ENCODE measurements around the gene CCDC194. TPM values are rescaled to one million over a fixed set of nuclear protein-coding genes. Genes with fewer than 3 reads are reported as not detected.

The CCDC194 gene, protein sequence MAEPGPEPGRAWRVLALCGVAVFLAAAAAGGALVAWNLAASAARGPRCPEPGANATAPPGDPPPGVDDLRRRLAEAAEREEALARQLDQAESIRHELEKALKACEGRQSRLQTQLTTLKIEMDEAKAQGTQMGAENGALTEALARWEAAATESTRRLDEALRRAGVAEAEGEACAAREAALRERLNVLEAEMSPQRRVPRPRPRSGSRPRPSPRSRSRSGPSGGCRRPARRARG
- total RNA-seq = not detected
- polyA plus RNA-seq (ENCODE audit: insufficient read depth in 1 of 8, insufficient read length in 8 of 8, low replicate concordance in 1 of 8) = not detected
- long read RNA-seq, donor 1 = 0 reads
- long read RNA-seq, donor 2 = 0 reads
- long read RNA-seq, donor 3 = 0 reads
- long read RNA-seq, donor 4 = 0 reads
- long read RNA-seq, donor 5 = 0 reads
- long read RNA-seq, donor 6 = 0 reads
- long read RNA-seq, donor 7 = 0 reads
- long read RNA-seq, donor 8, partial matches to known transcripts = 0 of 1 reads
- long read RNA-seq, donor 8, other reads (novel, unspliced or antisense) = 0 of 1 reads
- long read RNA-seq, donor 9 = 0 reads
- long read RNA-seq, donor 10 = 0 reads
- long read RNA-seq, donor 11 = 0 reads

DNA sequence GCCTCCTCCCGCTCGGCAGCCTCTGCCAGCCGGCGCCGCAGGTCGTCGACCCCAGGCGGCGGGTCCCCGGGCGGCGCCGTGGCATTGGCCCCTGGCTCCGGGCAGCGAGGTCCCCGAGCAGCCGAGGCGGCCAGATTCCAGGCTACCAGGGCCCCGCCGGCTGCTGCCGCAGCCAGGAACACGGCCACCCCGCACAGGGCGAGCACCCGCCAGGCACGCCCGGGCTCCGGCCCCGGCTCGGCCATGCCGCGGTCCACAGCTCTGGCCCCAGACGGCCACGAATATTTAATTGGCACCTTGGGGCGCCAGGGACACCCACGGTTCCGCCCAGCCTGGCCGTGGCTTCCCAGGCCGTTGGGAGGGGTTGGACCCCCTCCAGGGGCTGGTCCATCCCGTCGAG, at the start of gene CCDC194:
TSS of gene CCDC194 (minus strand) at position 283 of the 400 bp plus-strand sequence. CDS start at position 245, 38 bp downstream.
- H3K4me3 ChIP-seq (ENCODE audit: low read length) = no peak within 1 kb of the TSS
- peaks cover 12% of the 10 kb centered on the region for H3K4me1 ChIP-seq (ENCODE audit: control insufficient read depth, insufficient read depth, low read length)
- 36% methylated on average over 41 of the region's 41 CpGs for WGBS (ENCODE audit: insufficient coverage)
- no peaks in the 10 kb centered on the region for H3K36me3 ChIP-seq (ENCODE audit: control insufficient read depth, insufficient read depth, low read length)
- no peak for DNase-seq
- no peak within 1 kb of the TSS for H3K27ac ChIP-seq (ENCODE audit: low read length)
- H3K9me3 ChIP-seq (replicated peaks; ENCODE audit: control insufficient read depth, low read depth, low read length) = no peaks in the 10 kb centered on the region
- peaks cover 11% of the 10 kb centered on the region for H3K27me3 ChIP-seq (ENCODE audit: control insufficient read depth, insufficient read depth, low read length)

DNA sequence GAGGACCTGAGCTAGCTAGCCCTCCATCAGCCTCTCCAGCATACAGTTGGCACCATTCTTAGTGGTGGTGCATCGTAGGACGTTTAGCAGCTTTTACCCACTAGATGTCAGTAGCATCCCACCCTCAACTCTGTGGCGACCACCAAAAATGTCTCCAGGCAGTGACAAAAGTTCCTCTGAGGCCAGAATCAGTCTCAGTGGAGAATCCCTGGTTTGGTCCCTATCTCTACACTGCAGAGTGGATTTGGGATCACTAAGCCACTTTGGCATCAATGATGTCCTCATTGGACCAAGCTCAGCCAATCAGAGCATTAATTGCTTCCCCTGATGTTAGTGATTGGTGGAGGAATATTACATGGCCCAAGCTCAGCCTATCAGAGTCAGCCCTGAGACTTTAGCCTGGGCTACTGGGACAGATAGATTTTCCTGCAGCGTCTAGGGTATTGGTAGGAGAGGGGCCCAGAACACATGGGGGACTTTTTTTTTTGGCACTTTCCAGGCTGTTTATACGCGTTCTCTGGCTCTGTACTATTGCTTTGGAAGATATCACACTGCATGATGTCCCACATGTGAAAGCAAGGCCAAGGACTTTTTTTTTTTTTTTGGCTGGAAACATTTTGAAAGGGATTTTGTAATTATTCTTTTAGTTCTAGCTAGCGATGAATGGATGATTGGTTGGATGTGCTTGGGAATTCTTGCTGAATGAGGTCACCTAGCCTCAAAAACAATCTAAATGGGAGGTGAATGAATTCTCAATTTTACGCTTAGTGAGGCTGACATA, 47.4 kb upstream of the CCDC194 start:
- peaks cover 5% of the 10 kb centered on the region for H3K9me3 ChIP-seq (replicated peaks; ENCODE audit: control insufficient read depth, low read depth, low read length)
- peak overlapping the region; percentile 80 for H3K27ac ChIP-seq (ENCODE audit: low read length)
- no peak overlapping the region for H3K4me3 ChIP-seq (ENCODE audit: low read length)
- DNase-seq = peak; percentile 94
- no peaks in the 10 kb centered on the region for H3K27me3 ChIP-seq (ENCODE audit: control insufficient read depth, insufficient read depth, low read length)
- H3K4me1 ChIP-seq (ENCODE audit: control insufficient read depth, insufficient read depth, low read length) = peaks cover 10% of the 10 kb centered on the region
- 43% methylated on average over 3 of the region's 8 CpGs for WGBS (ENCODE audit: insufficient coverage)
- H3K36me3 ChIP-seq (ENCODE audit: control insufficient read depth, insufficient read depth, low read length) = peaks cover under 1% of the 10 kb centered on the region

DNA sequence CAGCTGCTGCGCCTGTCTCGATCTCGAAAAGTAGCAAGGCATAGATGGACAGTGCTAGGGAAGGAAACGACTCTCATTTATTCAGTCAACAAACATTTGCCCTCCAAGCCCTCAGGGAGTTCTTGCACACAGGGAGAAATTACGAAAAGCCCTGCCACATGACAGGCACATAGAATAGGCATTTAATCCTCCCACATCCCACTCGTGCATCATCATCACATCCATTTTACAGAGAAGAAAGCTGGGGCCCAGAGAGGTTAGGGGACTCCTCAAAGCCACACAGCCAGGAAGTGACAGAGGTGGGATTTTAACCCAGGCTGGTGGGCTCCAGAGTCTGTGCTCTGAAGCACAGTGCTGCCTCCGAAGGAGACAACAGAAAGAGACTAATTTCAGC, 42.9 kb upstream of the CCDC194 start:
- Histone ChIP-seq H3K4me1 (ENCODE audit: control insufficient read depth, insufficient read depth, low read length) (peaks cover 6% of the 10 kb centered on the region), H3K36me3 (ENCODE audit: control insufficient read depth, insufficient read depth, low read length) (peaks cover 11% of the 10 kb centered on the region), H3K27me3 (ENCODE audit: control insufficient read depth, insufficient read depth, low read length) (no peaks in the 10 kb centered on the region), H3K9me3 (replicated peaks; ENCODE audit: control insufficient read depth, low read depth, low read length) (peaks cover 5% of the 10 kb centered on the region), H3K4me3 (ENCODE audit: low read length) (no peak overlapping the region), H3K27ac (ENCODE audit: low read length) (no peak overlapping the region)
- DNase-seq = no peak
- WGBS (ENCODE audit: insufficient coverage) = 50% methylated on average over 1 of the region's 7 CpGs

DNA sequence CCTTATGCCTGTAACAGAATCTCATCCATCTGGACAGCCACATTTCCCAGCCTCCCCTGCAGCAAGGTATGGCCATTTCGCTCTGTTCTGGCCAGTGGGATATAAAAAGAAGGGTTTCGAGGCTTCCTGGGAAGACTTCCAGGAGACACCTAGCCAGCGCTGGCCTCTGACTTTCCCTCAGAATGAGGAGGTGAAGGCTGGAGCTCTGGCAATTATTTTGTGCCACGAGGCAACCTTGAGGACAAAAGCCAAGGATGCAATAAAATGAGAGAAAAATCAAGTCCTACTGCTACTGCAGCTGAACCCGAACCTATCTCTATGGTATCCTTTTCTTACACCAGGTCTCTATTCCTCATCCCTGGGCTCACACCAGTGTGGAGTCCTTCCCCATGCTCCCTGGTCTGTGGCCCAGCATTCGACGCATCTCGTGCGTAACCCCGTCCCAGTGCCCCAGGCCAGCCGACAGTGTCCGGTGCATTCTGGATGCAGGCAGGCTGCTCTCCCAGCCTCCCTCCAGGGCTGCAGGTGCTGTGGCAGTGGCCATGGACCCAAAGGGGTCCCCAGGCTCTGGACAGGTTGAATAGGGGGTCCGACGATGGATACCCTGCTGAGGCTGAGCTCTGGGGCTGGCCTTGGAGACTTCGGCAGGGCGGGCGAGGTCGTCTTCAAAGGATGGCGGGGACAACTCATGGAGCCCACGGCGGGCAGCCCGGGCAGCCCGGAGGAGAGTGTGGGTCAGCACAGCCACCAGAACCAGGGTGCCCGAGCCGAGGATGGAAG, 42.3 kb upstream of the CCDC194 start:
- peaks cover 2% of the 10 kb centered on the region for H3K9me3 ChIP-seq (replicated peaks; ENCODE audit: control insufficient read depth, low read depth, low read length)
- no peaks in the 10 kb centered on the region for H3K27me3 ChIP-seq (ENCODE audit: control insufficient read depth, insufficient read depth, low read length)
- H3K36me3 ChIP-seq (ENCODE audit: control insufficient read depth, insufficient read depth, low read length) = peaks cover 11% of the 10 kb centered on the region
- no peak overlapping the region for H3K4me3 ChIP-seq (ENCODE audit: low read length)
- no peak for DNase-seq
- no peak overlapping the region for H3K27ac ChIP-seq (ENCODE audit: low read length)
- peaks cover 1% of the 10 kb centered on the region for H3K4me1 ChIP-seq (ENCODE audit: control insufficient read depth, insufficient read depth, low read length)
- 93% methylated on average over 16 of the region's 25 CpGs for WGBS (ENCODE audit: insufficient coverage)

DNA sequence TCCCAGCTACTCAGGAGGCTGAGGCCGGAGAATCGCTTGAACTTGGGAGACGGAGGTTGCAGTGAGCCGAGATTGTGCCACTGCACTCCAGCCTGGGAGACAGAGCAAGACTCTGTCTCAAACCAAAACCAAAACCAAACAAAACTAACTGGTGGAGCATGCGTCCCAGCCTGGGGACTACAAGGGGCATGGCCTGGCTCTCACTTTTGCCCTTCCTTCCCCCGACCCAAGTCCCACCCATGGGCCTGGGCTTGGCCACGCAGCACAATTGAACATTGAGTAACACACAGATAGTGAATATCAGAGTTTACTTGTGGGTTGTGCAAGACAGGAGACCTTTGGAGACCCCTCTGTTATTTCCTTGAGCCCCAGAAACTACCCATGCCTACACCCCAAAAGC, 41.2 kb upstream of the CCDC194 start:
- Histone ChIP-seq H3K9me3 (replicated peaks; ENCODE audit: control insufficient read depth, low read depth, low read length) (no peaks in the 10 kb centered on the region), H3K36me3 (ENCODE audit: control insufficient read depth, insufficient read depth, low read length) (peaks cover 11% of the 10 kb centered on the region), H3K4me1 (ENCODE audit: control insufficient read depth, insufficient read depth, low read length) (no peaks in the 10 kb centered on the region), H3K27ac (ENCODE audit: low read length) (no peak overlapping the region), H3K4me3 (ENCODE audit: low read length) (no peak overlapping the region), H3K27me3 (ENCODE audit: control insufficient read depth, insufficient read depth, low read length) (no peaks in the 10 kb centered on the region)
- DNase-seq = no peak
- 97% methylated on average over 4 of the region's 7 CpGs for whole genome bisulfite sequencing (ENCODE audit: insufficient coverage)

DNA sequence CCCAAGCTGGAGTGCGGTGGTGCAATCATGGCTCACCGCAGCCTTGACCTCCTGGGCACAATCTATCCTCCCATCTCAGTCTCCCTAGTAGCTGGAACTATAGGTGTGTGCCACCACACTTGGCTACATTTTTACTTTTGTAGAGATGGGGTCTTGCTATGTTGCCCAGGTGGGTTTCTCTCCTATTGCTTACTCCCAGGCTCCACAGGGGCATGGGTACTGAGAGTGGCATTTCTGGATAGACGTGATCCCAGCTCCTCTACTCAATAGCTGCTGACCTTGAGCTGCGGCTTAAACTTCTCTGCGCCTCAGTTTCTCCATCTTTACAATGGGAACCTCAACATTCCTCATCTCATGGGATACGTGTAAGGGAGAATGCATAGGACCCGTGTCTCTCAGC, 37.4 kb upstream of the CCDC194 start:
- no peaks in the 10 kb centered on the region for H3K9me3 ChIP-seq (replicated peaks; ENCODE audit: control insufficient read depth, low read depth, low read length)
- peaks cover 7% of the 10 kb centered on the region for H3K4me1 ChIP-seq (ENCODE audit: control insufficient read depth, insufficient read depth, low read length)
- DNase-seq = no peak
- peaks cover 10% of the 10 kb centered on the region for H3K36me3 ChIP-seq (ENCODE audit: control insufficient read depth, insufficient read depth, low read length)
- H3K4me3 ChIP-seq (ENCODE audit: low read length) = no peak overlapping the region
- no peaks in the 10 kb centered on the region for H3K27me3 ChIP-seq (ENCODE audit: control insufficient read depth, insufficient read depth, low read length)
- H3K27ac ChIP-seq (ENCODE audit: low read length) = no peak overlapping the region
- WGBS (ENCODE audit: insufficient coverage) = 100% methylated on average over 1 of the region's 7 CpGs

DNA sequence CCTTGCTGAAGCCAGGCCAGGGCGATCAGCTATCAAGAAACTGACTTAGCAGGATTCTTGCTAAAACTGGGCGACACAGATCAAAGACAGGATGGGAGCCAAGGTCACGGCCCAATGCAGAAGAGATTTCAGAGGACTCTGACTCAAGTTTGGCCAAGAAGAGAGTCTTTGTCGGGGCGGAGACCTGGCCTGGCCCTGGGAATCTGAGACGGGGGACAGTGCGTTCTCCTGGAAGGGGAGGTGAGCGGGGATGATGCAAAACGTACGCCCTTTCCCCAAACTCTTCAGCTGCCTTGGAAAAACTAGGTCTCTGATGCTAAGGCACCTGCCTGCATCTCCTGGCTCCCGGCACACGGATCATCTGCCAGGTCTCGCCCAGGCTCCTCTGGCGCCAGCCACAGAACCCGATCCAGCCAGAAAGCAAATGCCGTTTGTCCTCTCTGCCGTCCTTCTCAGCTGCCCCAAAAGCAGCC, 35.7 kb upstream of the CCDC194 start:
- 42% methylated on average over 12 of the region's 17 CpGs for WGBS (ENCODE audit: insufficient coverage)
- Histone ChIP-seq H3K27me3 (ENCODE audit: control insufficient read depth, insufficient read depth, low read length) (no peaks in the 10 kb centered on the region), H3K27ac (ENCODE audit: low read length) (no peak overlapping the region), H3K9me3 (replicated peaks; ENCODE audit: control insufficient read depth, low read depth, low read length) (no peaks in the 10 kb centered on the region), H3K4me3 (ENCODE audit: low read length) (no peak overlapping the region), H3K36me3 (ENCODE audit: control insufficient read depth, insufficient read depth, low read length) (no peaks in the 10 kb centered on the region), H3K4me1 (ENCODE audit: control insufficient read depth, insufficient read depth, low read length) (peaks cover 12% of the 10 kb centered on the region)
- DNase-seq = peak; percentile 50

DNA sequence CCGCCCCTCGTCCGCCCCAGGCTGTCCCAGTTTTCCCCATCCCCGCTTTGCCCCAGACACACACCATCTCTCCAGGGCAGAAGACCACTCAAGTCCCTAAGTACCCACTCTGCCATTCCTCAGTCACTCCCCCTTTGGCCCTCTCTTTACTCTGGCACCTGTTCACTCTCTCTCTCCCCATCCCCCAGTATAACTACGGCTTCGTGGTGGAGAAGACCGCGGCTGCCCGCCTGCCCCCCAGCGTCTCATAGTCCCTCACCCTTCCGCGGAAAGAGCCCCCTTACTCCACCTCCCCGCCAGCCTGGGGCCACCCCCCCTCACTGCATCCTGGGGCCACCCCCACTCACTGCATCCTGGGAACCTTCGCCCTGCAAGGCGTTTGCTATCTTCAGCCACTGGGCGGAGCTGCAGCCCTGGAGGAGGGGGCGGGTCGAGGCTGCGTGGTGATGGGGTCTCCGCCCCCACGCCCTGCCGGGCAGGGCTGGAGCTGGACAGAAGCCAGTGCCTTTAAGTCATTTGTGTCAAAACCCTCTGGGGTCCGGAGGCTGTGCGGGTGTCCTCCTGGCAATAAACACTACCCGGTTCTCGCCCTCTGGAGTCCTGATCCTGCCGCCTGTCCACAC, 30.9 kb upstream of the CCDC194 start:
- no peaks in the 10 kb centered on the region for H3K9me3 ChIP-seq (replicated peaks; ENCODE audit: control insufficient read depth, low read depth, low read length)

DNA sequence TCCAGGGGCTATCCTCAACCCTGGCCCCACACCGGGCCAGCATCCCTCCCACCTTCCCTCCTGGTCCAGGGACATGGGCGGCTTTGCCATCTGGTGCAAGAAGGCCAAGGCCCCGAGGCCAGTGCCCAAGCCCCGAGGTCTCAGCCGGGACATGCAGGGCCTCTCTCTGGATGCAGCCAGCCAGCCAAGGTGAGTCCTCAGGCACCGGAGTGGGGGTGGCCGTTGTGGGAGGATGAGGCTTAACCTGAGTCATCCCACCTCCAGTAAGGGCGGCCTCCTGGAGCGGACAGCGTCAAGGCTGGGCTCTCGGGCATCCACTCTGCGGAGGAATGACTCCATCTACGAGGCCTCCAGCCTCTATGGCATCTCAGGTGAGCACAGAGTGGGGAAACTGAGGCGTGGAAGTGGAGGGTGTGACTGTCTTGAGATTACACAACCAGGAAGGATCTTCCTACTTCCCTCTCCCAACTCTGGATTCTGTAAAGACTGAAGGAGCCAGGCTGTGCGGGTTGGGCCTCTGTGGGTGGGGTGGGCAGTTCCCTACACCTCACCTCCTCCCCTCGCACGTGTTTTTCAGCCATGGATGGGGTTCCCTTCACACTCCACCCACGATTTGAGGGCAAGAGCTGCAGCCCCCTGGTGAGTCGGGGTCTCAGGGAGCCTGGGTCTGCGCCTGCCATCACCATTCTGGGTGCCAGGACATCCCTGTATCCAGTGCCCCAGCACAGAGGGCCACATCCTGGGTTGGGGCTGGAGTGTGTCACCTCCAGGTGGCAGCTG, 29.6 kb upstream of the CCDC194 start:
- H3K9me3 ChIP-seq (replicated peaks; ENCODE audit: control insufficient read depth, low read depth, low read length) = no peaks in the 10 kb centered on the region
- peaks cover 14% of the 10 kb centered on the region for H3K36me3 ChIP-seq (ENCODE audit: control insufficient read depth, insufficient read depth, low read length)
- DNase-seq = no peak

More for the DNA sequence above, 30.9 kb upstream of the CCDC194 start:
- H3K4me3 ChIP-seq (ENCODE audit: low read length) = no peak overlapping the region
- peaks cover 14% of the 10 kb centered on the region for H3K36me3 ChIP-seq (ENCODE audit: control insufficient read depth, insufficient read depth, low read length)
- WGBS (ENCODE audit: insufficient coverage) = 12% methylated on average over 19 of the region's 27 CpGs
- DNase-seq = peak; percentile 49
- H3K4me1 ChIP-seq (ENCODE audit: control insufficient read depth, insufficient read depth, low read length) = peaks cover 19% of the 10 kb centered on the region
- H3K27me3 ChIP-seq (ENCODE audit: control insufficient read depth, insufficient read depth, low read length) = no peaks in the 10 kb centered on the region
- no peak overlapping the region for H3K27ac ChIP-seq (ENCODE audit: low read length)

More for the DNA sequence above, 29.6 kb upstream of the CCDC194 start:
- Histone ChIP-seq H3K4me3 (ENCODE audit: low read length) (no peak overlapping the region), H3K27me3 (ENCODE audit: control insufficient read depth, insufficient read depth, low read length) (no peaks in the 10 kb centered on the region), H3K27ac (ENCODE audit: low read length) (no peak overlapping the region), H3K4me1 (ENCODE audit: control insufficient read depth, insufficient read depth, low read length) (peaks cover 21% of the 10 kb centered on the region)
- WGBS (ENCODE audit: insufficient coverage) = 84% methylated on average over 10 of the region's 20 CpGs

Measured in muscle of leg (tissue), 16 donors.